Measurements from ENCODE around the gene MORC1. TPM values are rescaled to one million over a fixed set of nuclear protein-coding genes. Genes with fewer than 3 reads are reported as not detected.

The MORC1 gene, protein sequence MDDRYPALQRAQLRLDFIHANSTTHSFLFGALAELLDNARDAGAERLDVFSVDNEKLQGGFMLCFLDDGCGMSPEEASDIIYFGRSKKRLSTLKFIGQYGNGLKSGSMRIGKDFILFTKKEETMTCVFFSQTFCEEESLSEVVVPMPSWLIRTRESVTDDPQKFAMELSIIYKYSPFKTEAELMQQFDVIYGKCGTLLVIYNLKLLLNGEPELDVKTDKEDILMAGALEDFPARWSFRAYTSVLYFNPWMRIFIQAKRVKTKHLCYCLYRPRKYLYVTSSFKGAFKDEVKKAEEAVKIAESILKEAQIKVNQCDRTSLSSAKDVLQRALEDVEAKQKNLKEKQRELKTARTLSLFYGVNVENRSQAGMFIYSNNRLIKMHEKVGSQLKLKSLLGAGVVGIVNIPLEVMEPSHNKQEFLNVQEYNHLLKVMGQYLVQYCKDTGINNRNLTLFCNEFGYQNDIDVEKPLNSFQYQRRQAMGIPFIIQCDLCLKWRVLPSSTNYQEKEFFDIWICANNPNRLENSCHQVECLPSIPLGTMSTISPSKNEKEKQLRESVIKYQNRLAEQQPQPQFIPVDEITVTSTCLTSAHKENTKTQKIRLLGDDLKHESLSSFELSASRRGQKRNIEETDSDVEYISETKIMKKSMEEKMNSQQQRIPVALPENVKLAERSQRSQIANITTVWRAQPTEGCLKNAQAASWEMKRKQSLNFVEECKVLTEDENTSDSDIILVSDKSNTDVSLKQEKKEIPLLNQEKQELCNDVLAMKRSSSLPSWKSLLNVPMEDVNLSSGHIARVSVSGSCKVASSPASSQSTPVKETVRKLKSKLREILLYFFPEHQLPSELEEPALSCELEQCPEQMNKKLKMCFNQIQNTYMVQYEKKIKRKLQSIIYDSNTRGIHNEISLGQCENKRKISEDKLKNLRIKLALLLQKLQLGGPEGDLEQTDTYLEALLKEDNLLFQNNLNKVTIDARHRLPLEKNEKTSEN
- total RNA-seq = not detected
- long read RNA-seq = 0 reads

DNA sequence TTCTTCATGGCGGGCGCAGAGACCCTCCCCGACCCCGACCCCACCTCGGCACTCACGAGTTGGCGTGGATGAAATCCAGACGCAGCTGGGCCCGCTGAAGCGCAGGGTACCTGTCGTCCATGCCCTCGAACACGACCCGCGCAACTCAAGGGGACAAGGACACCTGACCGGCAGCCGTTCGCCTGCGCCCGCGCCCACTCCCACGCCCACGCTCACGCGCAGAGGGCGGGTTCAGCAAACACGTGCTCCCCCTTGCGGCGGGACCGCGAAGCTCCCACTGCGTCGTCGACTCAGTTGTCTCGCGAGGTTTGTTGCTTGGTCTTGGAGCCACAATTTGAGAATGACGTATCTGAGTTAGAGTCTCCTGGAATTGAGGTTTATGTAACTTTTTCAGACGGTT lies at the start of gene MORC1:
MORC1 (minus strand) TSS at position 196 of the 400 bp plus-strand sequence; CDS start at position 121, 75 bp downstream.
- TF ChIP-seq, protein P1, sequence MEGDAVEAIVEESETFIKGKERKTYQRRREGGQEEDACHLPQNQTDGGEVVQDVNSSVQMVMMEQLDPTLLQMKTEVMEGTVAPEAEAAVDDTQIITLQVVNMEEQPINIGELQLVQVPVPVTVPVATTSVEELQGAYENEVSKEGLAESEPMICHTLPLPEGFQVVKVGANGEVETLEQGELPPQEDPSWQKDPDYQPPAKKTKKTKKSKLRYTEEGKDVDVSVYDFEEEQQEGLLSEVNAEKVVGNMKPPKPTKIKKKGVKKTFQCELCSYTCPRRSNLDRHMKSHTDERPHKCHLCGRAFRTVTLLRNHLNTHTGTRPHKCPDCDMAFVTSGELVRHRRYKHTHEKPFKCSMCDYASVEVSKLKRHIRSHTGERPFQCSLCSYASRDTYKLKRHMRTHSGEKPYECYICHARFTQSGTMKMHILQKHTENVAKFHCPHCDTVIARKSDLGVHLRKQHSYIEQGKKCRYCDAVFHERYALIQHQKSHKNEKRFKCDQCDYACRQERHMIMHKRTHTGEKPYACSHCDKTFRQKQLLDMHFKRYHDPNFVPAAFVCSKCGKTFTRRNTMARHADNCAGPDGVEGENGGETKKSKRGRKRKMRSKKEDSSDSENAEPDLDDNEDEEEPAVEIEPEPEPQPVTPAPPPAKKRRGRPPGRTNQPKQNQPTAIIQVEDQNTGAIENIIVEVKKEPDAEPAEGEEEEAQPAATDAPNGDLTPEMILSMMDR (IDR thresholded peaks at IDR 0.05; ENCODE audit: borderline replicate concordance) = no peak
- Histone ChIP-seq H3K4me3 (no peak within 1 kb of the TSS), H3K27me3 (ENCODE audit: low read depth) (peaks cover 4% of the 10 kb centered on the region), H3K36me3 (no peaks in the 10 kb centered on the region), H3K4me1 (no peaks in the 10 kb centered on the region), H3K9me3 (replicated peaks) (no peaks in the 10 kb centered on the region), H3K27ac (replicated peaks) (no peak within 1 kb of the TSS)
- DNase-seq = no peak
- intact Hi-C loops (cut with micrococcal nuclease) = no loop called here

DNA sequence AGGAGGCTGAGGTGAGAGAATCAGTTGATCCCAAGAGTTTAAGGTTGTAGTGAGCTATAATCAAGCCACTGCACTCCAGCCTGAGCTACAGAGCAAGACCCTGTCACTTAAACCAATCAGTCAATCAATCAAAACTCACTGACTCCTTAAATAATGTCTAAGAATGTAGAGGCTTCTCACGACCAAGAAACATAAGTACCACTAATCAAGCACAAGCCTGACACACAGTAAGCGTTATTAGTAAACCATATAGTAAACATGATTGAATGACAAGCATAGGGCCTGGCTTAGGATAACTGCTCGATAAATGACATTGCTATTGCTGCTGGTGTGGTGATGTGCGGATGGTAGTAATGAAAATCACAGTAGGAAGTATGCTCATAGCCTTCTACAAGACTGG lies 48.0 kb upstream of the MORC1 start:
- Histone ChIP-seq H3K27me3 (ENCODE audit: low read depth) (no peaks in the 10 kb centered on the region), H3K27ac (replicated peaks) (no peak overlapping the region), H3K36me3 (no peaks in the 10 kb centered on the region), H3K4me3 (no peak overlapping the region), H3K9me3 (replicated peaks) (no peaks in the 10 kb centered on the region), H3K4me1 (no peaks in the 10 kb centered on the region)
- DNase-seq = no peak
- TF ChIP-seq, protein P1 (IDR thresholded peaks at IDR 0.05; ENCODE audit: borderline replicate concordance) = no peak
- intact Hi-C loops (cut with micrococcal nuclease) = no loop called here

DNA sequence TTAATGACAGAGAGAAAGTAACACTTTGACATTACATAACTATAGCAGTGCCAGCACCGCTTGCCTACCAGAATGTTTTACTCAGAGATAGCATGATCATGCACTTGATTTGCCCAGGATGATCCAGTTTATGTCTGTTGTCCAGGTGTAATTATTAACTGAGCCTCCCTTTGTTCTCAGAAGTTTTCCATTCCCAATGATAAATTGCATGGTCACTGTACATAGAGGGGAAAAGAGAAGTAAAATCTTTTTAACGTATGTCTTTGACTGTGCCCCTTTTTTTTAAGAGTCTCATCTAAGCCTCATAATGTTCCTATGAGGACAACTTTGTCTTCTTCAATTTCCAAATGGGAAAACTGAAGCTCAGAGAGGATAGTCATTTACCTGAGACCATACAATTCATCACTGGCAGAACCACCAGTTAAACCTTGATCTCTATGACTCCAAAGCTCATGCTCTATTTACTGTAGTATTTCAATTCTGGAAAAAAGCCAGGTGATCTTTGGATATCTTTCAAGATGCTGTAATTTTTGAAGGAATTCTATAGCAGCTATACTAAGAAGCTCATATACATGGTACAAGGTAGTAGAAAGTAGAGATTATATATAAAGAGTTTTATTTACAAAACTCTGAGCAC lies 43.7 kb upstream of the MORC1 start:
- TF ChIP-seq, protein P1 (IDR thresholded peaks at IDR 0.05; ENCODE audit: borderline replicate concordance) = no peak
- Histone ChIP-seq H3K4me1 (no peaks in the 10 kb centered on the region), H3K27ac (replicated peaks) (no peak overlapping the region), H3K9me3 (replicated peaks) (peaks cover 21% of the 10 kb centered on the region), H3K36me3 (no peaks in the 10 kb centered on the region), H3K4me3 (no peak overlapping the region), H3K27me3 (ENCODE audit: low read depth) (no peaks in the 10 kb centered on the region)
- intact Hi-C loops (cut with micrococcal nuclease) = no loop called here
- DNase-seq = no peak

DNA sequence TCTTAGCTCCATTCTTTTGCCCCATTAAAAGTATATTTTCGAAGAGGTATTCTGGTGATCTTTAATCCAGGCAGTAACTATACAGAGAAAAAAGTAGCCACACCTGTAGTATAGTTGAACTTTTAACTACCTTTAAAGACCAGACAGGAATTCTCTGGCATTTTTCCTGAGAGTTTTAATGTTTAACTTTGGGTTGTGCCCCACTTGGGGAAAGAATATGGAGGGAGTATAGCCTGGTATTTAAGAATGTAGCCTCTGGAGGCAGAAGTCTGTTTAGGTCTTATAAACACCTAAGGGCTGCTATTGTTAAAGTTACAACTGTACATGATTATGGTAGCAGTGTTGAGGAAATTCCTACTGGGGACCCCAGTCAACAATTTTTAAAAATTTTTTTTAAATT lies 37.9 kb upstream of the MORC1 start:
- Histone ChIP-seq H3K4me1 (no peaks in the 10 kb centered on the region), H3K36me3 (no peaks in the 10 kb centered on the region), H3K9me3 (replicated peaks) (peaks cover 24% of the 10 kb centered on the region), H3K27ac (replicated peaks) (no peak overlapping the region), H3K4me3 (no peak overlapping the region), H3K27me3 (ENCODE audit: low read depth) (no peaks in the 10 kb centered on the region)
- TF ChIP-seq, protein P1 (IDR thresholded peaks at IDR 0.05; ENCODE audit: borderline replicate concordance) = no peak
- DNase-seq = no peak
- intact Hi-C loops (cut with micrococcal nuclease) = no loop called here

DNA sequence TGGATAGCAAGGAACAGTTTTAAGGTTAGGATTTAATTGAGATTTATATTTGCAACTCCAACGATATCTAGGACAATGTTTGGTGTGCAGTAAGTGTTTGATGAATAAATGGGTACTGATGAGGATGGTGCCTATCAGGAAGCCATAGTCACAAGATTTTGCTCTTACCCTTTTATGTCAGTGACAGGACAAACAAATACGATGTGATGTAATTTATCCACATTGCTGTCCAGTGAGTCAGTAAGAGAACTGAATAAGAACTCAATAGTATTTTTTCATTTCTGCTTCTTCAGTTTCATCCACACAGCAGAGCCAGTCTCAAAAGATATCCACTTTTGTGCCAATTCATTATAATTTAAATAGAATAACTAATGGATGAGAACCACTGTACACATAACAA lies 37.0 kb upstream of the MORC1 start:
- H3K4me1 ChIP-seq = no peaks in the 10 kb centered on the region
- no peak overlapping the region for H3K27ac ChIP-seq (replicated peaks)
- H3K27me3 ChIP-seq (ENCODE audit: low read depth) = no peaks in the 10 kb centered on the region
- no peaks in the 10 kb centered on the region for H3K36me3 ChIP-seq
- TF ChIP-seq, protein P1 (IDR thresholded peaks at IDR 0.05; ENCODE audit: borderline replicate concordance) = no peak
- intact Hi-C loops (cut with micrococcal nuclease) = no loop called here
- DNase-seq = no peak
- peaks cover 21% of the 10 kb centered on the region for H3K9me3 ChIP-seq (replicated peaks)
- H3K4me3 ChIP-seq = no peak overlapping the region
